Loucy (cell line): ENCODE measurements around the gene KLHL30.

Source experiments
- H2AFZ ChIP-seq: fragments of 200-600 bp; sonication (generic); 2 replicates; pipeline ENCODE4 v1.6.0; 2016; ENCODE audit warnings: antibody characterized with exemption, mild to moderate bottlenecking, low read length, moderate library complexity
- H3F3A ChIP-seq: fragments of 200-600 bp; 2 replicates; pipeline ENCODE4 v1.6.0; 2016; ENCODE audit warnings: antibody characterized with exemption, low read depth, mild to moderate bottlenecking
- H3K27me3 ChIP-seq: fragments of 200-600 bp; sonication (generic); 2 replicates; pipeline ENCODE4 v1.6.1; 2014; ENCODE audit warnings: low read length, mild to moderate bottlenecking; ENCODE audit not compliant: insufficient read depth, poor library complexity, severe bottlenecking
- H3K36me3 ChIP-seq: fragments of 200-600 bp; sonication (generic); 2 replicates; pipeline ENCODE4 v1.6.1; 2016; ENCODE audit warnings: low read length; ENCODE audit not compliant: insufficient read depth
- H3K4me1 ChIP-seq: fragments of 200-600 bp; sonication (generic); 2 replicates; pipeline ENCODE4 v1.5.1; 2014; ENCODE audit warnings: low read length, mild to moderate bottlenecking; ENCODE audit not compliant: insufficient read depth, poor library complexity, severe bottlenecking
- H3K4me2 ChIP-seq: fragments of 200-600 bp; sonication (generic); 2 replicates; pipeline ENCODE4 v1.6.0; 2014; ENCODE audit warnings: antibody characterized with exemption, low read length, low read depth, mild to moderate bottlenecking; ENCODE audit not compliant: poor library complexity, severe bottlenecking
- H3K4me3 ChIP-seq: fragments of 200-600 bp; sonication (generic); 2 replicates; pipeline ENCODE4 v1.5.1; 2014; ENCODE audit warnings: low read length, mild to moderate bottlenecking, mixed read lengths; ENCODE audit not compliant: poor library complexity, severe bottlenecking
- H3K79me2 ChIP-seq: fragments of 200-600 bp; sonication (generic); 2 replicates; pipeline ENCODE4 v1.6.1; 2014; ENCODE audit warnings: low read length; ENCODE audit not compliant: insufficient read depth
- H3K9ac ChIP-seq: fragments of 200-600 bp; sonication (generic); 2 replicates; pipeline ENCODE4 v1.6.0; 2014; ENCODE audit warnings: mild to moderate bottlenecking, low read depth, low read length, moderate library complexity; ENCODE audit not compliant: poor library complexity, severe bottlenecking
- H3K9me2 ChIP-seq: fragments of 200-600 bp; sonication (generic); replicated peaks from 2 replicates; pipeline ENCODE4 v1.6.1; 2016; ENCODE audit warnings: low read depth, low read length, mixed read lengths
- H3K9me3 ChIP-seq: fragments of 200-600 bp; sonication (generic); 2 replicates; pipeline ENCODE4 v1.6.1; 2014; ENCODE audit warnings: mild to moderate bottlenecking, antibody characterized with exemption, low read length, low read depth; ENCODE audit not compliant: insufficient read depth
- H4K20me1 ChIP-seq: fragments of 200-600 bp; sonication (generic); 2 replicates; pipeline ENCODE4 v1.6.0; 2014; ENCODE audit warnings: antibody characterized with exemption, low read length, mild to moderate bottlenecking; ENCODE audit not compliant: insufficient read depth, poor library complexity, severe bottlenecking
- EZH2phosphoT487 ChIP-seq: fragments of 200-600 bp; IDR thresholded peaks from 2 replicates; pipeline ENCODE4 v1.6.1; 2018; ENCODE audit warnings: antibody characterized with exemption, mild to moderate bottlenecking, moderate library complexity, borderline replicate concordance
- TF ChIP-seq, protein P1 (sequence below): fragments of 200-600 bp; sonication (generic); conservative IDR thresholded peaks from 2 replicates; pipeline ENCODE4 v1.5.1; 2014; ENCODE audit warnings: mild to moderate bottlenecking, antibody characterized with exemption, low read length

The KLHL30 gene

DNA sequence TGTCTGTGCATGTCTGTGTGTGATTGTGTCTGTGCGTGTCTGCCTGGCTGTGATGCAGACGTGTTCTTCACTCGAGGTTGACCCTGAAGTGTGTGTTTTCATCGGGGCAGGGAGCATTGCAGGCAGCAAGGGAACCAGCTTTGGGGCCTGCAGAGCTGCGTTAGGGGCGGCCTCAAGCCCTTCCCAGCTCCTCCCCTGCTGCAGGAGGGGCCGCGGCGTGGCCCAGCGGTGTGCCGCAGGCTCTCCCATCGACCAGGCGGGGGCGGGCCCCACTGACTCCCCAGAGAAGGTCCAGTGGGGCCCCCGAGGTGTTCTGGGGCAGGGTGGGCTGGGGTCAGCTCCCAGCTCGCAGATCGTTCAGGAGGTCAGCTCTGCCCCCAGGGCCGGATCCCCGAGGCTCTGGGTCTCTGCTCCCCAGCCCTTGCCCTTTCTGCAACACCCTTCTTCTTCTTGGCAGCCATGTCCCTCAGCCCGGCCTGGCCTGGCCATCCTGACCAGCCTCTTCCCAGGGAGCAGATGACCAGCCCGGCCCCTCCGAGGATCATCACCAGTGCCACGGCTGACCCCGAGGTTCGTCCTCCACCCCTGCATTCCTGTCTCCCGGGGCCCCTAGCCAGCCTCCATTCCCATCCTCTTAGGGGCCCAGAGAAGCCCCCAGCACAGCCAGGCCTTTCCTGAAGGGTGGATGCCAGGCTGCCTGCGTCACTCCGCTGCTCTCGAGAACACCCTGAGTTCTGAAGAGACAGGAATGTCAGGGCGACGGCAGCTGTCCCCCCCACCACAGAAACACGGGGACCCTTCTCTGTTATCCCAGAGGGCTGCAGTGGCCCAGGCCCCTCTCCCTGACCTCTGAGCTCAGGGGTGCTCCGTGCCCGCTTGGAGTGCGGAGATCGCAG, 11.1 kb upstream of the KLHL30 start:
- Histone ChIP-seq H3K27me3 (no peaks in the 10 kb centered on the region), H3K4me3 (no peak overlapping the region), H3K9me2 (no peaks in the 10 kb centered on the region), H3K79me2 (no peaks in the 10 kb centered on the region), H3K36me3 (no peaks in the 10 kb centered on the region), H3K9ac (no peak overlapping the region), H3F3A (no peaks in the 10 kb centered on the region), H3K4me1 (no peaks in the 10 kb centered on the region), H3K9me3 (no peaks in the 10 kb centered on the region), H3K4me2 (no peak overlapping the region), H4K20me1 (no peaks in the 10 kb centered on the region), H2AFZ (no peak overlapping the region)
- TF ChIP-seq, protein P1, sequence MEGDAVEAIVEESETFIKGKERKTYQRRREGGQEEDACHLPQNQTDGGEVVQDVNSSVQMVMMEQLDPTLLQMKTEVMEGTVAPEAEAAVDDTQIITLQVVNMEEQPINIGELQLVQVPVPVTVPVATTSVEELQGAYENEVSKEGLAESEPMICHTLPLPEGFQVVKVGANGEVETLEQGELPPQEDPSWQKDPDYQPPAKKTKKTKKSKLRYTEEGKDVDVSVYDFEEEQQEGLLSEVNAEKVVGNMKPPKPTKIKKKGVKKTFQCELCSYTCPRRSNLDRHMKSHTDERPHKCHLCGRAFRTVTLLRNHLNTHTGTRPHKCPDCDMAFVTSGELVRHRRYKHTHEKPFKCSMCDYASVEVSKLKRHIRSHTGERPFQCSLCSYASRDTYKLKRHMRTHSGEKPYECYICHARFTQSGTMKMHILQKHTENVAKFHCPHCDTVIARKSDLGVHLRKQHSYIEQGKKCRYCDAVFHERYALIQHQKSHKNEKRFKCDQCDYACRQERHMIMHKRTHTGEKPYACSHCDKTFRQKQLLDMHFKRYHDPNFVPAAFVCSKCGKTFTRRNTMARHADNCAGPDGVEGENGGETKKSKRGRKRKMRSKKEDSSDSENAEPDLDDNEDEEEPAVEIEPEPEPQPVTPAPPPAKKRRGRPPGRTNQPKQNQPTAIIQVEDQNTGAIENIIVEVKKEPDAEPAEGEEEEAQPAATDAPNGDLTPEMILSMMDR = no peak
- no peak for TF ChIP-seq EZH2phosphoT487

DNA sequence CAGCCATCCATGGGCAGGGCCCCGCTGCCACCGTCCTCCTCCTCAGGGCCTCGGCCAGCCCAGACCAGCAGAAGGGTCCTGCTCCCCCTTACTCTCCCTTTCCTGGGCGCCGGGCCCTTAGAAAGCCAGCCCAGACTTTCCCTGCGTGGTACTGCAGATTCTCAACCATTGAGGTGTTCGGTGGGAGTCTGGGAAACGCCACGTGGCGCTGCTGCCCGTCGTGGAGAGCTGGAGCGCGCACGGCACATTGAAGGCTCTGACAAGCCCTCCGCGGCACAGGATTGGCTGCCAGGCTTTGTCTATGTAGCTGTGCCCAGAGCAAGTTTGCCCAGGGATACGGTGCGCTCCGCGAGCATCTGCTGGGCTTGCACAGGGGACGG, 10.4 kb upstream of the KLHL30 start:
- H3K9ac ChIP-seq = no peak overlapping the region
- H3K9me3 ChIP-seq = no peaks in the 10 kb centered on the region
- no peaks in the 10 kb centered on the region for H3K9me2 ChIP-seq
- H3K4me2 ChIP-seq = no peak overlapping the region
- no peaks in the 10 kb centered on the region for H3F3A ChIP-seq
- H3K4me1 ChIP-seq = no peaks in the 10 kb centered on the region
- H3K79me2 ChIP-seq = no peaks in the 10 kb centered on the region
- TF ChIP-seq, protein P1 = no peak
- no peak for TF ChIP-seq EZH2phosphoT487
- no peaks in the 10 kb centered on the region for H4K20me1 ChIP-seq
- no peaks in the 10 kb centered on the region for H3K36me3 ChIP-seq
- H2AFZ ChIP-seq = no peak overlapping the region
- no peak overlapping the region for H3K4me3 ChIP-seq
- H3K27me3 ChIP-seq = no peaks in the 10 kb centered on the region

DNA sequence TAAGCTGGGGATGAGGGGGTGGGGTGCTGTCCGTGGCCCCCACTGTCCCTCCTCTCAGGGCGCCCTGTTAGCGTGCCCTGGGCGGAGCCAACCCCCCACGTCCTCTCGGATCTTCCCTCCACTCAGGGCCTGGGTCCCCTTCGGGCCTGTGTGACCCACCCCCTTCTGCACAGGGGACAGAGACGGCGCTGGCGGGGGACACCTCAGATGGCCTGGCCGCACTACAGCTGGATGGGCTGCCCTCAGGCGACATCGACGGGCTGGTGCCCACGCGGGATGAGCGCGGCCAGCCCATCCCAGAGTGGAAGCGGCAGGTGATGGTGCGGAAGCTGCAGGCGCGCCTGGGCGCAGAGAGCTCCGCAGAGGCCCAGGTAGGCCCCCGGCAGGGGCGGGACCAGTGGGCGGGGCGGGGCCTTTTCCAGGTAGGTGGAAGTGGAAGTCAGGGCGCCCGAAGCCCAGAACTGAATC, 9.9 kb upstream of the KLHL30 start:
- H3K27me3 ChIP-seq = no peaks in the 10 kb centered on the region
- no peaks in the 10 kb centered on the region for H3K36me3 ChIP-seq
- H2AFZ ChIP-seq = no peak overlapping the region
- H3K4me1 ChIP-seq = no peaks in the 10 kb centered on the region
- H3K9me3 ChIP-seq = no peaks in the 10 kb centered on the region
- H3K79me2 ChIP-seq = no peaks in the 10 kb centered on the region
- no peaks in the 10 kb centered on the region for H3F3A ChIP-seq
- no peaks in the 10 kb centered on the region for H4K20me1 ChIP-seq
- TF ChIP-seq EZH2phosphoT487 = no peak
- TF ChIP-seq, protein P1 = no peak
- no peaks in the 10 kb centered on the region for H3K9me2 ChIP-seq
- H3K4me3 ChIP-seq = no peak overlapping the region
- no peak overlapping the region for H3K4me2 ChIP-seq
- no peak overlapping the region for H3K9ac ChIP-seq
